ENCODE measurements around the gene TCTN1.
"Not testable (repeated sequence)": the region's sequence is repeated elsewhere in the genome, so short reads cannot be mapped to it uniquely, and the experiment has no call there.

GRCh38 chr12:110602085-110602814 lies 11.7 kb upstream of the TCTN1 start:
- not testable (repeated sequence) for TF ChIP-seq EZH2phosphoT487 (IDR thresholded peaks at IDR 0.05; ENCODE audit: low read length)
- TF ChIP-seq CTCF (IDR thresholded peaks at IDR 0.05; ENCODE audit: low read length), result peak; percentile 50

All from MM.1S (cell line).